Stimulated activated naive CD4-positive, alpha-beta T cell treated with Interleukin-2 at 50 U/mL for 16 hours (primary cell): ENCODE data around the gene CMYA5.
"Not testable (repeated sequence)": the region's sequence is repeated elsewhere in the genome, so short reads cannot be mapped to it uniquely, and the experiment has no call there.

ENCODE experiments used
- DNase-seq: peaks from one replicate; lab custom pipeline; 2025; lab: John Stamatoyannopoulos, UW

Gene CMYA5

DNA sequence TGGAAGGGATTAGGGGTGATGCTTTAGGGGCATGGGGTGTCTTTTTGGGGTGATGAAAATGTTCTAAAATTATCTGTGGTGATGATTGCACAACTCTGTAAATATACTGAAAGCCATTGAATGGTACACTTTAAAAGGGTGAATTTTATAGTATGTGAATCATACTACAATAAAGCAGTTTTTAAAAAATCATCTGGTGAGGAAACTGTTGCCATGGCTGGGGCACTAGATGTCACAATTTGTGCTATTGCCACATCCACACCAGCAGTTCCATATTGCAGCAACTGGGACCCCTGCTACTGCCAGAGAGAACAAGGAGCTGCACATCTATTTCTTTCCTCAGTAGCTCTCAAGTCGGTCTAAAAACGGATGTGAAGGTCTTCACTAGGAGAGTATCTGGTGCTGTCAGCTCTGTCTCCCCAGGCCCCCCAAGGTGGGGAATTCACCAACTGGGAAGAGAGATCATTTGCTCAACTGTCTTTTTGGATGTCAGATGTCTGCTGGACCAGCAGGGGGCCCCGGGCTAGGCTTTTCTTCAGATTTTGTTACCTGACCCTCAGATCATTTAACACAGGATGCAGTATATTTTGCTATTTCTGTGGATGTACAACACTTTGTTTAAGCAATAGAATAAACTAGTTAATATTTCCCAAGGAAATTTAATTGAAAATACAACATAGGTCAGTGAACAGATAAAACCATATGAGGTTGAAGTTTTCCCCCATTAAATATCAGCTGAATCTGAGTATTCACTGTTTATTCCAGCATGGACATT is 13.2 kb downstream of the CMYA5 start:
- no peak for DNase-seq

DNA sequence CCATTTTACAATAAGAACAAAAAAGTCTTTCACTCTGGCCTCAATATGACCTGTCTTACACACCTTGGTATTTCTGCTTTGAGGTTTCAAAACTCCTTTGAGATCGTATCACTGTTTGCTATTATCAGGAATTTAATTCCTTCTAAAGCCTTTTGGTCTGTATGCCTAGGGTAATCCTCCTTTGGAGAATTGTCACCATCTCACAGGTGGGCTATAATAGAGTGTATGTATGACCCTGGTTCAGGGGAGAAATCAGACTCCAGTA is 13.7 kb downstream of the CMYA5 start:
- DNase-seq: no peak

DNA sequence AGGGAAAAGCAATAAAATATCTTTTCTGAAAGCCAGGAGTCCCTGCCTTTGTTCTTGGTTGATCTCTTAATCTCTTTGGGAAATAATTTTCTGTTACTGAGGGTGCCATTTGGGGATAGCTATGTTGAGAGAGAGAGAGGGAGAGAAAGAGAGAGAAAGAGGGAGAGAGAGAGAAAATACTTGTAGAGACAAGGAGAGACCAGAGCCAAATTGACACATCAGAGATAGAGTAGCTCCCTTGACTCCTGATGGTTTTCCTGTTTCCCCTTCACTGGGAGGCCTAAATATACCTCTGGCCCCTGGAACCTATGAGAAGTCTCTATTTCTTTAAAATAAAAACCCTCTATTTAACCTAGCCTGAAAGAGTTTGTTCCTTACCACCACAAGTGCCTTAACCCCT is 14.9 kb downstream of the CMYA5 start:
- no peak for DNase-seq

- no peak for DNase-seq
These were observed 16.0 kb downstream of the CMYA5 start for GRCh38 chr5:79705632-79706031.

- DNase-seq: not testable (repeated sequence)
These were observed 16.7 kb downstream of the CMYA5 start for GRCh38 chr5:79706317-79706716.

DNA sequence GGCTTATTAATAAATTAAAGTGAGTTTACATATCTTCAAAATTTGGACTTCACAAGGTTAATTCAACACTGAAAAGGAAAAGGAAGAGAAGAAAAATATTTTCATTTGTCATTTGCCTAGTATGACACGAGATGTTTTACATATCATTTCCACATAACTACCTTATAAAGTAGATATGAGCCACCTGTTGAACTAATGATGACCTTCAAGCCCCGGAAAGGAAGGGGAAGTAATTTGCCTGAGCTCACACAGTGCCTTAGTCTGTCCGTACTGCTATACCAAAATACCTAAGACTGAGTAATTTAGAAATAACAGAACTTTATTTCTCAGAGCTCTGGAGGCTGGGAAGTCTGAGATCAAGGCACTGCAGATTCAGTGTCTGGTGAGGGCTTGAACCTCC is 17.9 kb downstream of the CMYA5 start:
- no peak for DNase-seq

DNA sequence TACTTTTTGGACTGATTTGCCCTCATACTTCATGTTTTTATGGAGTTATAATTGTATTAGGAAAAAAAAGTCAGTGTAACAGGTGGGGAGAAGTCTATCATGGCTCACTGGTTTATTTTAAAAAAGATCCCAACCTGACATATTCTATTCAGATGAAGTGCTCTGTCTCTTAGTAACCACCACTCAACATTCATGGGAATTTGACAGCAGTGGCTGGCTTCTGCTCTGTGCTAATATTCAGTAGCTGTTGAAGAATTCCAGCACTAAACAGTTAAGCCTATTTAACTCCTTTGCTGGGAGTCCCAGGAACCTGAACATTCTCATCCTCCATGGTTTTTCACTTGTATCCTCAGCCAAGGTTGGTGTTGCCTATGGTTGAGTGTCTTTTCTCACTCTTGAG is 23.1 kb downstream of the CMYA5 start:
- DNase-seq: no peak

- no peak for DNase-seq
These were observed 24.1 kb downstream of the CMYA5 start for GRCh38 chr5:79713727-79714126.

GRCh38 chr5:79716839-79717238 is 27.2 kb downstream of the CMYA5 start:
- DNase-seq: no peak

GRCh38 chr5:79720096-79720495 is 30.5 kb downstream of the CMYA5 start:
- no peak for DNase-seq

DNA sequence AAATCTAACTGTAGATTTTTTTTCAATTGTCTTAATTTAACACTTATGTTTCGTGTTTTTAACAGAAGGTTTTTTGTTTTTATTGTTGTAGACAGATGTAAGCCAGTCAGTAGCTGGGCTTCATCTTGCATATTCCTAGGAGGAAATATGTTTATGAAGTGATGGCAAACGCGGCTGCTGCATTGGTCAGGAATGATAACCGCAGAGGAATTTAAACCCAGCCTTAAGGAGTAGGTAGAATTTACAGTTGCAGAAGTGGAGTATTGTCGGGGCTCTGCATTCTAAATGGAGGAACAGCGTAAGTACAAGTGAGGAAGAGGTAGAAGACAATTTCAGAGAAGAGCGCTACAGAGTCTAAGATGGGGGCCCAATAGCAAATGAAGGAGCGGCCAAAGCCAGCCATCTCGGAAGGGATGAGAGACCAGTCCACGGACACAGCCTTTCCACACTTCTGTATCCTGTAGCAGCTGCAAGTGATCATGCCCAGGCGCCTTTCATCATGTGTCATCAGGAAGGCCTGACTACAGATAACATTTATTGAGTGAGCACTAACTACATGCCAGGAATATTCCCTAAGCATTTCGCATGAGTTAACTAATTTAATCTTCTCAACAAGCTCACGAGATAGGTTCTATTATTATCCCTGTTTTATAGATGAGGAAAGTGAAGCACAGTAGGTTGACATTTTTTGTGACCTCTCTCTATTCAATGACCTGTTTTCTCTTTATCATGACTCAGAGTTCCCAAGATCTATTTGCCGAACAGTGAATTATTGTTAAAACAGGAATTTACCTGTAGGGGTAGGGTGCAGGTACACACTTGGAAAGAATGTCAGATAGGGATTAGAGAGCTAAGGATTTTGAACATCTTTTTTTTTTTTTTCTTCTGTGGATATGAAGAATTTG is 38.1 kb downstream of the CMYA5 start:
- no peak for DNase-seq

DNA sequence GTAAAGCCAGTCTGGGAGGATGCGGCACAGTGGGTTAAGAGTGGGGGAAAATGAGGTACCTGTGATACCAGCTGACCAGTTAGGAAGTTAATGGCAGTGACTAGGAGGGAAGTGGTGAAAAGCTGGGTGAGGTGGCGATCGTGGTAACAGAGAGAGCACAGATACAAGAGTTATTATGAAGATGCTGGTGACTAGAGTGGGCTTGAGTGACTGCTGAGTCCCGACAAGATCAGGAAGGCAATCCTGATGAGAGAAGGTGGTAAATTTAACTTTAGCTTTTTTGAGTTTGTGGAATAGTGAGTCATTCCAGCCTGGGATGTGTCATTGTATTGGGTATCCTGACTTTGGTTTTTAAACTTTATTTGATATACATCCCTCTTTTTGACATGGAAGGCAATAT is 38.8 kb downstream of the CMYA5 start:
- DNase-seq: no peak

- no peak for DNase-seq
These were observed 40.0 kb downstream of the CMYA5 start for GRCh38 chr5:79729679-79730078.

DNA sequence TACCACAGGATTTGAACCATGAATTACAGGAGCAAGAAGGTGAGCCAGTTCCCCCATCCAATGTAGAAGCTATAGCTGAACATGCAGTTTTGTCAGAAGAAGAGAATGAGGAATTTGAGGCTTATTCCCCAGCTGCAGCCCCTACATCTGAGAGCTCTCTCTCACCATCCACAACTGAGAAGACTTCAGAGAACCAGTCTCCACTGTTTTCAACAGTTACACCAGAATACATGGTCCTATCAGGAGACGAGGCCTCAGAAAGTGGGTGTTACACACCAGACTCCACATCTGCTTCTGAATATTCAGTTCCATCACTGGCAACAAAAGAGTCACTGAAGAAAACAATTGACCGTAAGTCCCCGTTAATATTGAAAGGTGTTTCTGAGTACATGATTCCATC is 40.9 kb downstream of the CMYA5 start:
- no peak for DNase-seq

GRCh38 chr5:79731775-79732174 is 42.1 kb downstream of the CMYA5 start:
- DNase-seq: no peak

- no peak for DNase-seq
These were observed 47.2 kb downstream of the CMYA5 start for GRCh38 chr5:79736528-79737514.

DNA sequence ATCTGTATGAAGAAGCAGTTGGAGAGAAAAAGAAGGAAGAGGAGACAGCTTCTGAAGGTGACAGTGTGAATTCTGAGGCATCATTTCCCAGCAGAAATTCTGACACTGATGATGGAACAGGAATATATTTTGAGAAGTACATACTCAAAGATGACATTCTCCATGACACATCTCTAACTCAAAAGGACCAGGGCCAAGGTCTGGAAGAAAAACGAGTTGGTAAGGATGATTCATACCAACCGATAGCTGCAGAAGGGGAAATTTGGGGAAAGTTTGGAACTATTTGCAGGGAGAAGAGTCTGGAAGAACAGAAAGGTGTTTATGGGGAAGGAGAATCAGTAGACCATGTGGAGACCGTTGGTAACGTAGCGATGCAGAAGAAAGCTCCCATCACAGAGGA is 48.7 kb downstream of the CMYA5 start:
- DNase-seq: no peak

GRCh38 chr5:79742549-79743136 is 53.0 kb downstream of the CMYA5 start:
- DNase-seq: no peak

GRCh38 chr5:79743846-79744605 is 54.4 kb downstream of the CMYA5 start:
- no peak for DNase-seq

DNA sequence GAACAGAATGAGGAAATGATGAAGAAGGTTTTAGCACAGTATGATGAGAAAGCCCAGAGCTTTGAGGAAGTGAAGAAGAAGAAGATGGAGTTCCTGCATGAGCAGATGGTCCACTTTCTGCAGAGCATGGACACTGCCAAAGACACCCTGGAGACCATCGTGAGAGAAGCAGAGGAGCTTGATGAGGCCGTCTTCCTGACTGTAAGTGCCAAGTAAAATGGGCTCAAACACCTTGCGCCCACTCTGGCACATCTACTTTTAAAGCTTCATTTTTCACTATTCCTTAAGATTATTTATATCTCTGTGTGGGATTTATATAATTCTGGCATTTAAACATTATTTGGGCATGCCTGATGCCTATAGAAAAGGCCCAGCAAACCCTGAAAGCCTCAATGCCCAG is 55.6 kb downstream of the CMYA5 start:
- DNase-seq: no peak
